SK-N-DZ (cell line): Measurements from ENCODE around the gene SSNA1.

Experiments used
- DNase-seq: peaks from one replicate; pipeline ENCODE4 v3.0.0-alpha.2; 2015; ENCODE audit warnings: low spot score

The SSNA1 gene

GRCh38 chr9:137167747-137168572, 20.5 kb upstream of the SSNA1 start:
- DNase-seq: peak; percentile 73

GRCh38 chr9:137168573-137168903, 19.9 kb upstream of the SSNA1 start:
- no peak for DNase-seq

DNA sequence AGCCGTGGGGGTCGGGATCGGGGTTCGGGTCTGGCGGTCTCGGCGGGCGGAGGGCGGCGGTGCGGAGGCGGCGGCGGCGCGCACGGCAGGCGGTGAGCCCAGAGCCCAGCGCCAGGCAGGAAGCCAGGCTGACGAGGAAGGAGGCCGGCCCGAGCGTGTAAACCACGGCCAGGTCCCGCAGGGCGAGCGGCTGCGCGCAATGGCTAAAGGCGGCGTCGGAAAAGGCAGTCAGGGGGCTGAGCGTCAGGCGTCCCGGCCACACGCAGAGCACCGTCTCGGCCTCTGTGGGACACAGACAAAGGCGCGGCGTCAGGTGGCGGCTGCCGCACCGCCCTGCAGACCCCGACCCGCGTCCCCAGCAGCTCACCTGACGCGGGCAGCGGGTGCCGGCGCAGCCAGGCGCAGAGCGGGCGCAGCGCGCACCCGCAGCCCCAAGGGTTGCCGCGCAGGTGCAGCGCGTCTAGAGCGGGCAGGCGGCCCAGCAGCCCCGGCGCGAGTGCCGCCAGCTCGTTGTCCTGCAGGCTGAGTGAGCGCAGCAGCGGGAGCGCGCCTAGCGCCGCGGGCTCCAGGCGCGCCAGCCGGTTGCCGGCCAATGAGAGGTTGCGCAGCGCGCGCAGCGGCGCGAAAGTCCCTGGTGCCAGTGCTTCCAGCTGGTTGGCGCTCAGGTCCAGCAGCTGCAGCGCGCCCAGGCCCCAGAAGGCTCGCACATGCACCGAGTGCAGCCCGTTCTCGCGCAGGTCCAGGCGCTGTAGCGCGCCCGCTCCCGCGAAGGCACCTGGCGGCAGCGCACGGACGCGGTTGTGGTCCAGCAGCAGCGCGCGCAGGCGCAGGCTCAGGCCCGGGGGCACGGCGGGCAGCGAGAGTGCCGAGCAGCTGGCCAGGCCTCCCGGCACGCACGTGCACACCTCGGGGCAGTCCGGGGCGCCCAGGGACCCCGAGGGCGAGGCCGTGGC, 19.3 kb upstream of the SSNA1 start:
- peak; percentile 78 for DNase-seq

- no peak for DNase-seq
Observed at GRCh38 chr9:137169896-137170358, 18.5 kb upstream of the SSNA1 start, which contains the start of gene LRRC26. LRRC26 (minus strand) TSS chr9:137170051; CDS start chr9:137169943, 108 bp downstream.

- no peak for DNase-seq
Observed at GRCh38 chr9:137170486-137171148, 17.9 kb upstream of the SSNA1 start.

DNA sequence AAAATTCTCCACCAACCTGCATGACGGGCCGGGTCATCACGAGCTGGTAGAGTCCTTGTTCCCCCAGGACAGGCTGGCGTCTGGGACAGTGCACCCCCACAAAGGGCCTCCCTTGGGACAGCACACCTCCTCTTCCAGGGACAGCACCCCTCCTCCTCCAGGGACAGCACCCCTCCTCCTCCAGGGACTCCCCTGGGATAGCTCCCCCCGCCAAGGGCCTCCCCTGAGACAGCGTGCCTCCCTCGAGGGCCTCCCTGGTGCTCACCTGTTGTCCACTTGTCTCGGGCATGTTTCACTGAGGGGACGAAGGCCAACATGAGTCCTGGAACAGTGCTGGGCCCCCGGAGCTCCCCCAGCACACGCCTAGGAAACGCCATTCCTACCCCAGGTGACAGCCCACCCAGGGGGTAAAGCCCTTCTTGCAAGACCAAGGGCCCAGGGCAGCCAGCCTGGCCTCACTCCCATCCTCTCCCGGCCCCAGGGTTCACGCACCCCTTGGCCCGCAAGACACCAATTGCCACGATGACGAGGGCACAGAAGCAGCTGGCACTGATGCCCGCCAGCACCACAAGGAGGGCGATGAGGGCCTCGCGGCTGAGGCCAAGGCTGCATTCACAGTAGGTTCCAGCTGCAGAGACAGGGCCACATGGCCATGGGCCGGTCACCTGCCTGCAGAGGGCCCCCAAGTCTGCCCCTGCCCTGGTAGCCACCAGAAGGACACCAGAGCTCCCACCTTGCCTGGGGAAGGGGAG, 17.2 kb upstream of the SSNA1 start:
- DNase-seq: no peak

DNA sequence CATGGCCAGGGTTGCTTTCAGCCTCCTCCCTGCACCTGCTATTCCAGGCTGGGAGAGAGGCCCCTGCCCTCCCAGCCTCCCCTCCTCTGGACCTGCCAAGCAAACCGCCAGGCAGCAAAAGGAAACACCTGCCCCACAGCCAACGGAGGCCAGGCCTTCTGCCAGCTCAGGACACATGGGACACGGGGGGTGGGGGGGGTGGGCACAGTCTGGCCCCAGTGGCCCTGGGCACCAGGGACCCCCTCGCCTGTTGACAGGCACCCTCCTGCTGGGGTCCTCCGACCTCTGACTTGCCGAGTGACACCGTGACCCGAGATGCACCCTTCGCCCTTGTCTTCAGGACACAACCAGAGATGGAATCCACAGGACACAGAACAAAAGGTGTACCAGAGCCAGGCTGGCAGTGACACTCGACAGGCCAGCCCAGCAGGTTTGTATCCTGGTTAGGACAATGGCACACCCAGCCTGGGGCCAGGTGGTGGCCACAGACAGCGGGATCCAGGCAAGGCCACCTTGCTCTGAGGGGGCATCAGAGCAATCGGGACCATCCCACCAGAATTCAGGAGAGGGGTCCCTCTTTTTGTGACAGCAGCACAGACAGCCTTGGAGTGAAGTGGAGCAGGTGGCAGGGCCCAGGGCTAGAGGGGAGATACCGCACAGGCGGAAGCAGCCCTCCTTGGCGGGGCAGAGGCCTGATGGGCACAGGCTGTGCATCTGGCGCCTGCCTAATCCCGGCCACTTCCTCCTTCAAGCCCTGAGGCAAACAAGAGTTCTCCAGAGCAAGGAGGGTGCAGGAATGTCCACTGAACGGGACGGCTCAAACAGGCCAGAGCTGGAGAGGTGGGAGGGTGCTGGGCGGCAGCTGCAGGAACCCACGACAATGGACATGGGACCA, 15.3 kb upstream of the SSNA1 start:
- DNase-seq: no peak

- no peak for DNase-seq
Observed at GRCh38 chr9:137173796-137174664, 14.4 kb upstream of the SSNA1 start.

- DNase-seq: no peak
Observed at GRCh38 chr9:137174722-137175293, 13.7 kb upstream of the SSNA1 start.

- DNase-seq: no peak
Observed at GRCh38 chr9:137175345-137175961, 13.0 kb upstream of the SSNA1 start.

GRCh38 chr9:137176302-137177182, 11.9 kb upstream of the SSNA1 start:
- peak; percentile 55 for DNase-seq

- DNase-seq: no peak
Observed at GRCh38 chr9:137178201-137178938, 10.1 kb upstream of the SSNA1 start.

DNA sequence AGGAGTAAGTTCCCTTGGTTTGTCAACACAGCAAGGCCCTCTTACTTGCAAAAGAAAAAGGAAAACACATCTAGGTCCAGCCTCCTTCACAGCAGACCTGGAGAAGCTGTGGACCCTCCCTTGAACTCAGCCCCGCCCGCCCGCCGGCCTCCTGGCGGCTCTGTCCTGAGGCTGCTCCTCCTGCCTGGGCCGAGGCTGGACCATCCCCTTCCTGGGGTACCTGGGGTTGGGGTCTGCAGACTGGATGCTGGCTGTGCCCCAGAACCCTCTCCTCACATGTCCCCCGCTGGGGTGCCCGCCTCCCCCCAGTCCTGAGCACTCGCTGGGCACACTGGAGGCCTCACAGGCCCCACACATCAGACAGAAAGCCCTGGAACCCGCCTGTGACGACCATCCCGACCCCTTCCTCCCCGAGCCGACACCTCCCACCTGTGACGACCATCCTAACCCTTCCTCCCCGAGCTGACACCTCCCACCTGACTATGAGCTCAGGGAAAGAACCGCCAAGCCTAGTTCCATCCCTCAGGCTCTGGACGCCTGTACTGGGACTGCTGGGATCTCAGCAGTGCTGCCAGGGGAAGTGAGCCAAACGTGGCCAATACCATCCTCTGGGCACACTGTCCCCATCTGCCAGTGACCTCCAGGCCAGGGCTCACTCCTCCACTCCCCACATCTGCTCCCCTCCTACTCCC, 9.4 kb upstream of the SSNA1 start:
- no peak for DNase-seq

DNA sequence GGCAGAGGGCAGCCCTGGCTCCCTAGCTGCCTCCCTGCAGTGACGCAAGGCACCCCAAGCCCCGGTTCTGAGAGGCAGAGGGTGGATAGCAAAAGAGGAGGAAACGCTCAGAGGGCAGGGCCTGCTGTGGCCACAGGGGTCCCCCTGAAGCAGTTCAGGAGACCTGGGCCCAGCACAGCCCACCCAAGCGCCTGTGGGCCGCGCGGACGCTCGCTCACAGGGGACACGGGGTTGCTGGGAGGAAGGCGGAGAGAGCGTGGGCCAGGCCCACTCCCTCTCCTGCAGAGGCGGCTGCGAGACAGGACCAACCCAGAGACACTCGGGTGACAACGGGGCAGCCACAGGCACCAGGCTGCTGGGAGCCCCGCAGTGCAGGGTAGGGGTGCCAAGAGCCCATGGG, 8.7 kb upstream of the SSNA1 start:
- no peak for DNase-seq

GRCh38 chr9:137180491-137180890, 8.0 kb upstream of the SSNA1 start:
- no peak for DNase-seq

- DNase-seq: no peak
Observed at GRCh38 chr9:137181680-137182079, 6.8 kb upstream of the SSNA1 start.
